ENCODE measurements around the gene PCGF3.

GRCh38 chr4:742096-742741, 36.6 kb downstream of the PCGF3 start:
- TF ChIP-seq CTCF (conservative IDR thresholded peaks at IDR 0.05; ENCODE audit: low read depth, low read length) (no peak), EZH2 (IDR thresholded peaks at IDR 0.05; ENCODE audit: low read length, unreplicated experiment) (no peak)
